ENCODE measurements around the gene ZFAND3.

- TF ChIP-seq POLR2AphosphoS5 (IDR thresholded peaks at IDR 0.05; ENCODE audit: low read length): no peak
- TF ChIP-seq ZSCAN29 (IDR thresholded peaks at IDR 0.05): no peak
- no peak for TF ChIP-seq JUNB (IDR thresholded peaks at IDR 0.05)
- no peak for TF ChIP-seq E4F1 (IDR thresholded peaks at IDR 0.05; ENCODE audit: borderline replicate concordance, partially characterized antibody)
- no peak for TF ChIP-seq POLR2A (IDR thresholded peaks at IDR 0.05; ENCODE audit: low read depth, low read length)
- no peak for TF ChIP-seq ZNF274 (IDR thresholded peaks at IDR 0.05; ENCODE audit: insufficient read depth, insufficient read length)
- no peak for TF ChIP-seq MXI1 (IDR thresholded peaks at IDR 0.05; ENCODE audit: low read depth, low read length)
- no peak for TF ChIP-seq CREB1 (IDR thresholded peaks at IDR 0.05; ENCODE audit: low read depth)
- no peak for TF ChIP-seq PBX3 (IDR thresholded peaks at IDR 0.05; ENCODE audit: insufficient replicate concordance, low read depth, low read length)
- no peak for TF ChIP-seq CTCF (IDR thresholded peaks at IDR 0.05 in 2 of 3, conservative IDR thresholded peaks at IDR 0.05 in 1 of 3; ENCODE audit: control insufficient read depth in 2 of 3, extremely low read depth in 1 of 3, insufficient read depth in 1 of 3, low read depth in 3 of 3, low read length in 3 of 3)
- no peak for TF ChIP-seq FOXK2 (IDR thresholded peaks at IDR 0.05)
- no peak for TF ChIP-seq BMI1 (IDR thresholded peaks at IDR 0.05; ENCODE audit: borderline replicate concordance)
Measured at GRCh38 chr6:38030380-38030779, 210.9 kb downstream of the ZFAND3 start.
